ENCODE results near the gene SLC37A2.
"Not testable (repeated sequence)": the region's sequence is repeated elsewhere in the genome, so short reads cannot be mapped to it uniquely, and the experiment has no call there.

Gene SLC37A2

DNA sequence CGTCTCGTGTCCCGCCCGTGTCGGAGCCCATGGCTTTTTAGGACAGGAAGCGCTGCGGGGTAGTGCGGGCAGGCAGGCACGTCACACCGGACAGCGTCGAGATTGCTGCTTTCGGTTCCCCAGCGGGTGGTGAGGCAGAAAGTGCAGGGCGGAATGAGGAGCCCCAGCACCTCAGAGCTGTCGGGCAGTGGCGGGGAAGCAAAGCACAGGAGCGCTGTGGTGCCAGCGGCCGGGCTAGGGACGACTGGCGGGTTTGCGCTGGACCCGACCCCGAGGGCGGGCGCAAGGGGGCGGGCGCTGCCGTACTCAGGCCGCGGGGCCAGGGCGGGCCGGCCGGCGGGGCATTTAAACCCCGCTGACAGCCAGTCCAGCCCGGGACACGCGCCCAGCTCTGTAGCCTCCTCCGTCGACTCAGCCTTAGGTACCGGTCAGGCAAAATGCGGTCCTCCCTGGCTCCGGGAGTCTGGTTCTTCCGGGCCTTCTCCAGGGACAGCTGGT lies at the start of gene SLC37A2:
Gene SLC37A2 (plus strand): TSS at position 375 of the 498 bp plus-strand sequence. CDS start 63 bp downstream, at position 438.
- DNase-seq (ENCODE audit: low read depth in 4 of 4, low spot score in 1 of 4): peak in 2 of 4 experiments; percentile 10 to 34

- DNase-seq (ENCODE audit: low read depth in 4 of 4, low spot score in 1 of 4): no peak
Measured at GRCh38 chr11:125016413-125016812, 46.7 kb upstream of the SLC37A2 start.

DNA sequence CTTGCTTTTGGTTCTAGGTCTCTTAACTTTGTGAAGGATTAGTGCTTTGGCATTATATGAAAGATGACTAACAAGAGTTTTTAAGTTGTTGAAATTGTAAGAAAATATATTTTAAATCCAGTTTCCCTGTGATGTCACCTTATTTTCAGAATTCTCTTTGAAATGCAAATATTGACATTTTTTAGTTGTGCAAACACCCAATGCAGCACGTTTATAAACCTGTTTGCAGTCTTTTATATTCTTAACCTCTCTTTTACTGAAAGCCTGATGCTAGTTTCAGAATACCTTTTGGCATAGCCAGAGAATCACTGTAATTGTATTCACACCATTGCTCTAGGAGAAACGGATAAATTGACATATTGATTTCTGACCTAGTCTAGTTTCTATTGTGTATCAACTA lies 42.8 kb upstream of the SLC37A2 start:
- no peak for DNase-seq (ENCODE audit: low read depth in 4 of 4, low spot score in 1 of 4)

- DNase-seq (ENCODE audit: low read depth in 4 of 4, low spot score in 1 of 4): no peak
Measured at GRCh38 chr11:125022551-125022950, 40.6 kb upstream of the SLC37A2 start.

- DNase-seq (ENCODE audit: low read depth in 4 of 4, low spot score in 1 of 4): no peak
Measured at GRCh38 chr11:125025968-125026367, 37.1 kb upstream of the SLC37A2 start.

DNA sequence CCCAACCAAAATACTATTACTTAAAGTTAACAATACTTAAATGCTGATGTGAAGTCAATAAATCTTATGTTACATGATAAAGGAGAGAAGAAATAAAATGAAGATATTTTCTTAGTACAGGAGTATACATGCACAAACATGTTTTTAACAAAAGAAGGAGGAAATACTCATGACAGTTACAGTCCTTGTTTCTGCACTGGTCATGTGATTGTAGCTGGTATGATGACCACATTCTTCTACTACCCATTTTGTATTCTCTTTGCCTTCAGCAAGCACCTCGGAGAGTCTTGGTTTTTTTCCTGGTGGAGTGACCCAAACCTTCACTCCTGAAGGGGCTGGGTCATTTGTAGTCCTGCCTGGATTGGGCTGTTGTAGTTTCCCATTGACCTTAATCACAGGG lies 33.7 kb upstream of the SLC37A2 start:
- not testable (repeated sequence) for DNase-seq (ENCODE audit: low read depth in 4 of 4, low spot score in 1 of 4)

- DNase-seq (ENCODE audit: low read depth in 4 of 4, low spot score in 1 of 4): no peak
Measured at GRCh38 chr11:125036933-125037332, 26.2 kb upstream of the SLC37A2 start.

- DNase-seq (ENCODE audit: low read depth in 4 of 4, low spot score in 1 of 4): no peak
Measured at GRCh38 chr11:125049164-125049792, 13.8 kb upstream of the SLC37A2 start.

GRCh38 chr11:125052047-125052446 lies 11.1 kb upstream of the SLC37A2 start:
- no peak for DNase-seq (ENCODE audit: low read depth in 4 of 4, low spot score in 1 of 4)

DNA sequence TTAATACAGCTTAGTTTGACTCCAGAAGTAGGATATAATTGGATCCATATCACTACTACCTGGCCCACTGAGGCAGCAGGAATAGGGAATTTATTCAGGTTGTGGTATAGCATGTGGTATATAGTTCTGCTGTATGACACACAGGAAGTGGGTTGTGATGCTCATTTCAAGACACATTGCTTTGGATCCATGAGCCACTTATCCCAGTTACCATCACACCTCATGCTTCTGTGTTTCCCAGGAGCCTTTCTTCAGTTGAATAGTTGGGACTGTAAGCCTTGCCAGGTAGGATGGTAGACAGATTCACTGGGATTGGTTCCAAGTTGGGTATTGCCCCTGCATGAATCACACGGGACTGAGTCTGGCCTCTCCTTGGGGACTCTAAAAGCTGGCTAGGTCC lies 9.9 kb upstream of the SLC37A2 start:
- no peak for DNase-seq (ENCODE audit: low read depth in 4 of 4, low spot score in 1 of 4)

- DNase-seq (ENCODE audit: low read depth in 4 of 4, low spot score in 1 of 4): no peak
Measured at GRCh38 chr11:125055107-125055715, 7.9 kb upstream of the SLC37A2 start.

DNA sequence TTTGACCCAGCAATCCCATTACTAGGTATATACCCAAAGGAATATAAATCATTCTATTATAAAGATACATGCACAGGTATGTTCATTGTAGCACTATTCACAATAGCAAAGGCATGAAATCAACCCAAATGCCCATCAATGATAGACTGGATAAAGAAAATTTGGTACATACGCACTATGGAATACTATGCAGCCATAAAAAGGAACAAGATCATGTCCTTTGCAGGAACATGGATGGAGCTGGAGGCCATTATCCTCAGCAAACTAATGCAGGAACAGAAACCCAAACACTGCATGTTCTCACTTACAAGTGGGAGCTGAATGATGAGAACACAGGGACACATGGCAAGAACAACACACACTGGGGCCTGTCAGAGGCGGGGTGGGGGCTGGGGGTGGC lies 7.0 kb upstream of the SLC37A2 start:
- not testable (repeated sequence) for DNase-seq (ENCODE audit: low read depth in 4 of 4, low spot score in 1 of 4)

GRCh38 chr11:125056931-125057692 lies 6.0 kb upstream of the SLC37A2 start:
- no peak for DNase-seq (ENCODE audit: low read depth in 4 of 4, low spot score in 1 of 4)

GRCh38 chr11:125057693-125058016 lies 5.5 kb upstream of the SLC37A2 start:
- no peak for DNase-seq (ENCODE audit: low read depth in 4 of 4, low spot score in 1 of 4)

DNA sequence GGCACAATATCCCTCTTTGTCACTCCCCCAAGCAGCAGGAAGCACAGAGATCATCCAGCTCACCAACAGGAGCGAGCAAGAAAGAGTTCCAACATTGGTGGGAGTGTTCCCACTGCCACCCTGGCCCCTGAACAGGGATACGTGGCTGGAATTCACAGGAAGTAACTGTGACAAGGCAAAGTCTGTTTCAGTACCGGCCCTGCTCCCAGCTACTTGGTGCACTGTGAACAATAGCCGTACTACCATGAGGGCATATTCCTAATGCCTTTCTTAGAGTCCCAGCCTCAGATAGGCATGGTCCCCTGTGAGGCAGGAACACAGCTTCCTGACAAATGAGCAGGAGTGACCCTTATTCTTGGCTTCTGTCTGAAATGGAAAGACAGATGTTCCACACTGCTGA lies 1.8 kb upstream of the SLC37A2 start:
- no peak for DNase-seq (ENCODE audit: low read depth in 4 of 4, low spot score in 1 of 4)

- DNase-seq (ENCODE audit: low read depth in 4 of 4, low spot score in 1 of 4): no peak
Measured at GRCh38 chr11:125062218-125062930, 731 bp upstream of the SLC37A2 start.

GRCh38 chr11:125063429-125064043 lies 431 bp downstream of the SLC37A2 start:
- DNase-seq (ENCODE audit: low read depth in 4 of 4, low spot score in 1 of 4): no peak

DNA sequence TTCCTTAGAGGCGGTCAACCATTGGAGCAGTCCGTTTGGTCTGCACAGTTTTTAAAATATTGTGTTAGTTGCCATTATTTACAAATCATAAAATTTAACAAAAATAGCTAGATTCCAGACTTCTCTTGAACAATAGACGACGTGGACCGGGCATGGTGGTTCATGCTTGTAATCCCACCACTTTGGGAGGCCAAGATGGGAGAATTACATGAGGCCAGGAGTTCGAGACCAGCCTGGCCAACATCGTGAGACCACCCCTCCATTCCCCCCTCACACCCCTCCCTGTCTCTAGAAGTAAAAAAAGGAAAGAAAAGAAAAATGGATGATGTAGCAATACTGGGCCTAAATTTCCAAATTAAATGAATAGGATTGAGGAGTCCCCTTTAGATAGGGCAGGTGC lies 965 bp downstream of the SLC37A2 start:
- no peak for DNase-seq (ENCODE audit: low read depth in 4 of 4, low spot score in 1 of 4)

DNA sequence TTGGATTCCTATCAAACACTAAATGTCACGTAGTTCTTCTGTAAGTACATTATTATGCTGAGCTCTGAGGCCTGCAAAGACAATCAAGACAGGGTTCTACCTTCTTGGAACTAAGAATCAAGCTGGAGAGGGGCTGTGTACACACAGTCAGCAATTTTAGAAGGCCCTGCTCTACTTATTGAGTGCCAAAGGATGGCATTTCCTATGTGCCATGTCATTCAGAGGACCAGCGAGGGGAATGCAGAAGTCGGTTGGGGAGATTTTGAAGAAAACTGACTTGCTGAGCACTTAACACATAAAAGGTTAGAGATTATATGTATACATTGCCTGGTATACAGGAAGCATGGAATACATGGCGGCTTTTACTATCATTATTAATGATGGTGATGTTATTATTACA lies 5.3 kb downstream of the SLC37A2 start:
- DNase-seq (ENCODE audit: low read depth in 4 of 4, low spot score in 1 of 4): no peak

GRCh38 chr11:125069008-125069407 lies 5.9 kb downstream of the SLC37A2 start:
- DNase-seq (ENCODE audit: low read depth in 4 of 4, low spot score in 1 of 4): no peak

GRCh38 chr11:125069796-125070195 lies 6.7 kb downstream of the SLC37A2 start:
- no peak for DNase-seq (ENCODE audit: low read depth in 4 of 4, low spot score in 1 of 4)

Measured in stimulated activated CD4-positive, alpha-beta T cell treated with anti-CD3 and anti-CD28 coated beads, Interleukin-1b, Interleukin-23, amount 100 ng/mL, for 24 hours (primary cell).